Measurements from ENCODE around the gene SLC6A6. TPM values are rescaled to one million over a fixed set of nuclear protein-coding genes. Genes with fewer than 3 reads are reported as not detected.
A peak's percentile ranks its signal among the peaks of the same experiment; 100 is the strongest.

Gene SLC6A6
- total and polyA plus RNA-seq, 2 experiments from 2014 or later: 27.5 to 150 TPM

DNA sequence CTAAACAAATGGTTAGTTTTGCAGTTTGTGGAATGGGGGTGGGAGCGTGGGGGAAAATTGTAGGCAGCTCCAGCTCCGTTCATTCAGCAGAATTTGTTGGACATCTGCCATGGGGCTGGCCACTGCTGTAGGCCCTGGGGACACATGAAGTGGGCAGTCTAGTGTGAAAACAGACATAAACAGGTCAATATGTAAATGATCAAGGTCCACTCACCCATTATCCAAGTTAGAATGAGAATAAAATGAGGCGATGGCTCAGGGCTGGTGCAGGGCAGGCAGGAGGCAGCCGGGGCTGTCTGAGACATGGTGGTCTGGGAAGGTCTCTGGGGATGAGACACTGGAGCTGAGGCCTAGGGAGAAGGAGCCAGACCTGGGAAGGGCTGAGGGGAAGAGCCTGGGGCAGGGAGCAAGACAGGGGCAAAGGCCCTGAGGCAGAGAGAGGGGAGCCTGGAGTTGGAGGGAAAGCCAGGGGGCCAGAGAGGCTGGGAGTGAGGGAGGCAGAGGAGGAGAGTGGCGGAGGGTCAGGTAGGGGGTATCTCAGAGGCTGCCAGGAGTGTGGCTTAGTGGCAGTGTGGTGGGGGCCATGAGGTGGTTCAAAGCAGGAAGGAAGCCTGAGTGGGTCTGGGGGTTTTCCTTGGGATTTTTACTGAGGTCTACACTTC, 6.2 kb upstream of the SLC6A6 start:
- Histone ChIP-seq H3K27ac (ENCODE audit: low read depth) (no peak overlapping the region), H3K4me3 (no peak overlapping the region), H3K4me1 (ENCODE audit: insufficient read depth) (no peaks in the 10 kb centered on the region; the same call in 1 of the 2 replicates), H3K27me3 (ENCODE audit: insufficient read depth) (no peaks in the 10 kb centered on the region), H3K9me2 (ENCODE audit: insufficient read depth) (no peaks in the 10 kb centered on the region), H3K36me3 (ENCODE audit: insufficient read depth) (no peaks in the 10 kb centered on the region), H3F3A (replicated peaks; ENCODE audit: low read depth) (no peaks in the 10 kb centered on the region), H3K4me2 (no peak overlapping the region), H4K20me1 (replicated peaks; ENCODE audit: insufficient read depth) (no peaks in the 10 kb centered on the region), H3K79me2 (replicated peaks; ENCODE audit: insufficient read depth) (no peaks in the 10 kb centered on the region), H2AFZ (no peak overlapping the region)
- TF ChIP-seq NANOG (IDR thresholded peaks at IDR 0.05; ENCODE audit: borderline replicate concordance) (no peak), POLR2AphosphoS5 (IDR thresholded peaks at IDR 0.05; ENCODE audit: low read depth) (no peak), EZH2 (IDR thresholded peaks at IDR 0.05; ENCODE audit: low read depth, unreplicated experiment) (no peak), ZNF331 (CRISPR knock-in tag; IDR thresholded peaks at IDR 0.05; ENCODE audit: low read depth) (no peak), STAT1 (IDR thresholded peaks at IDR 0.05; ENCODE audit: unreplicated experiment) (no peak), EZH2phosphoT487 (IDR thresholded peaks at IDR 0.05; ENCODE audit: unreplicated experiment) (no peak)
- Mint-ChIP-seq H3K36me3 (ENCODE audit: low read depth) (peaks cover 4% of the 10 kb centered on the region; the same call in 1 of the 3 replicates), H3K4me1 (peaks cover 33% of the 10 kb centered on the region), H3K27ac (peak overlapping the region; percentile 48; the same call in 1 of the 2 replicates), H3K4me3 (no peak overlapping the region), H3K9me3 (no peaks in the 10 kb centered on the region; the same call in 2 of the 3 replicates), H3K27me3 (ENCODE audit: insufficient read depth, low read depth, poor library complexity) (peaks cover 6% of the 10 kb centered on the region)
- no peak for DNase-seq (ENCODE audit: low spot score)
- no peak for ATAC-seq

DNA sequence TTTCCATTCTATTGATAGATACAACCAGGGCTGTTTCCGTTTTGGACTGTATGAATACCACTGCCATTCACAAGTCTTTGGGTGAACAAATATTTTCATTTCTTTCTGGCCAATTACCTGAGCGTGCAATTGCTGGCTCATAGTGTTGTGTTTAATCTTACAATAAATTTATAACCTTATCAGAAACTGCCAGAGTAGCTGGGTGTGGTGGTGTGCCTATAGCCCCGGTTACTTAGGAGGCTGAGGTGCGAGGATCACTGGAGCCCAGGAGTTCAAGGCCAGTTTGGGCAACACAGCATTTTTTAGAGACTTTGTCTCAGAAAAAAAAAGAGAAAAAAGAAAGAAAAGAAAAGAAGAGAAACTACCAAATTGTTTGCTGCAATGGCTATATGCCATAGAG, 5.4 kb upstream of the SLC6A6 start:
- no peaks in the 10 kb centered on the region for H3K79me2 ChIP-seq (replicated peaks; ENCODE audit: insufficient read depth)
- no peak for DNase-seq (ENCODE audit: low spot score)
- H3K4me1 ChIP-seq (ENCODE audit: insufficient read depth): peaks cover 8% of the 10 kb centered on the region
- no peak overlapping the region for H3K27ac Mint-ChIP-seq
- TF ChIP-seq, protein P1, sequence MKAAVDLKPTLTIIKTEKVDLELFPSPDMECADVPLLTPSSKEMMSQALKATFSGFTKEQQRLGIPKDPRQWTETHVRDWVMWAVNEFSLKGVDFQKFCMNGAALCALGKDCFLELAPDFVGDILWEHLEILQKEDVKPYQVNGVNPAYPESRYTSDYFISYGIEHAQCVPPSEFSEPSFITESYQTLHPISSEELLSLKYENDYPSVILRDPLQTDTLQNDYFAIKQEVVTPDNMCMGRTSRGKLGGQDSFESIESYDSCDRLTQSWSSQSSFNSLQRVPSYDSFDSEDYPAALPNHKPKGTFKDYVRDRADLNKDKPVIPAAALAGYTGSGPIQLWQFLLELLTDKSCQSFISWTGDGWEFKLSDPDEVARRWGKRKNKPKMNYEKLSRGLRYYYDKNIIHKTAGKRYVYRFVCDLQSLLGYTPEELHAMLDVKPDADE (IDR thresholded peaks at IDR 0.05): no peak
- TF ChIP-seq STAT1 (IDR thresholded peaks at IDR 0.05; ENCODE audit: unreplicated experiment) (no peak), ZNF114 (CRISPR knock-in tag; IDR thresholded peaks at IDR 0.05) (no peak), ZNF331 (CRISPR knock-in tag; IDR thresholded peaks at IDR 0.05; ENCODE audit: low read depth) (no peak)
- TF ChIP-seq, protein P2, sequence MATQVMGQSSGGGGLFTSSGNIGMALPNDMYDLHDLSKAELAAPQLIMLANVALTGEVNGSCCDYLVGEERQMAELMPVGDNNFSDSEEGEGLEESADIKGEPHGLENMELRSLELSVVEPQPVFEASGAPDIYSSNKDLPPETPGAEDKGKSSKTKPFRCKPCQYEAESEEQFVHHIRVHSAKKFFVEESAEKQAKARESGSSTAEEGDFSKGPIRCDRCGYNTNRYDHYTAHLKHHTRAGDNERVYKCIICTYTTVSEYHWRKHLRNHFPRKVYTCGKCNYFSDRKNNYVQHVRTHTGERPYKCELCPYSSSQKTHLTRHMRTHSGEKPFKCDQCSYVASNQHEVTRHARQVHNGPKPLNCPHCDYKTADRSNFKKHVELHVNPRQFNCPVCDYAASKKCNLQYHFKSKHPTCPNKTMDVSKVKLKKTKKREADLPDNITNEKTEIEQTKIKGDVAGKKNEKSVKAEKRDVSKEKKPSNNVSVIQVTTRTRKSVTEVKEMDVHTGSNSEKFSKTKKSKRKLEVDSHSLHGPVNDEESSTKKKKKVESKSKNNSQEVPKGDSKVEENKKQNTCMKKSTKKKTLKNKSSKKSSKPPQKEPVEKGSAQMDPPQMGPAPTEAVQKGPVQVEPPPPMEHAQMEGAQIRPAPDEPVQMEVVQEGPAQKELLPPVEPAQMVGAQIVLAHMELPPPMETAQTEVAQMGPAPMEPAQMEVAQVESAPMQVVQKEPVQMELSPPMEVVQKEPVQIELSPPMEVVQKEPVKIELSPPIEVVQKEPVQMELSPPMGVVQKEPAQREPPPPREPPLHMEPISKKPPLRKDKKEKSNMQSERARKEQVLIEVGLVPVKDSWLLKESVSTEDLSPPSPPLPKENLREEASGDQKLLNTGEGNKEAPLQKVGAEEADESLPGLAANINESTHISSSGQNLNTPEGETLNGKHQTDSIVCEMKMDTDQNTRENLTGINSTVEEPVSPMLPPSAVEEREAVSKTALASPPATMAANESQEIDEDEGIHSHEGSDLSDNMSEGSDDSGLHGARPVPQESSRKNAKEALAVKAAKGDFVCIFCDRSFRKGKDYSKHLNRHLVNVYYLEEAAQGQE (IDR thresholded peaks at IDR 0.05; ENCODE audit: unreplicated experiment): no peak
- TF ChIP-seq, protein P3, sequence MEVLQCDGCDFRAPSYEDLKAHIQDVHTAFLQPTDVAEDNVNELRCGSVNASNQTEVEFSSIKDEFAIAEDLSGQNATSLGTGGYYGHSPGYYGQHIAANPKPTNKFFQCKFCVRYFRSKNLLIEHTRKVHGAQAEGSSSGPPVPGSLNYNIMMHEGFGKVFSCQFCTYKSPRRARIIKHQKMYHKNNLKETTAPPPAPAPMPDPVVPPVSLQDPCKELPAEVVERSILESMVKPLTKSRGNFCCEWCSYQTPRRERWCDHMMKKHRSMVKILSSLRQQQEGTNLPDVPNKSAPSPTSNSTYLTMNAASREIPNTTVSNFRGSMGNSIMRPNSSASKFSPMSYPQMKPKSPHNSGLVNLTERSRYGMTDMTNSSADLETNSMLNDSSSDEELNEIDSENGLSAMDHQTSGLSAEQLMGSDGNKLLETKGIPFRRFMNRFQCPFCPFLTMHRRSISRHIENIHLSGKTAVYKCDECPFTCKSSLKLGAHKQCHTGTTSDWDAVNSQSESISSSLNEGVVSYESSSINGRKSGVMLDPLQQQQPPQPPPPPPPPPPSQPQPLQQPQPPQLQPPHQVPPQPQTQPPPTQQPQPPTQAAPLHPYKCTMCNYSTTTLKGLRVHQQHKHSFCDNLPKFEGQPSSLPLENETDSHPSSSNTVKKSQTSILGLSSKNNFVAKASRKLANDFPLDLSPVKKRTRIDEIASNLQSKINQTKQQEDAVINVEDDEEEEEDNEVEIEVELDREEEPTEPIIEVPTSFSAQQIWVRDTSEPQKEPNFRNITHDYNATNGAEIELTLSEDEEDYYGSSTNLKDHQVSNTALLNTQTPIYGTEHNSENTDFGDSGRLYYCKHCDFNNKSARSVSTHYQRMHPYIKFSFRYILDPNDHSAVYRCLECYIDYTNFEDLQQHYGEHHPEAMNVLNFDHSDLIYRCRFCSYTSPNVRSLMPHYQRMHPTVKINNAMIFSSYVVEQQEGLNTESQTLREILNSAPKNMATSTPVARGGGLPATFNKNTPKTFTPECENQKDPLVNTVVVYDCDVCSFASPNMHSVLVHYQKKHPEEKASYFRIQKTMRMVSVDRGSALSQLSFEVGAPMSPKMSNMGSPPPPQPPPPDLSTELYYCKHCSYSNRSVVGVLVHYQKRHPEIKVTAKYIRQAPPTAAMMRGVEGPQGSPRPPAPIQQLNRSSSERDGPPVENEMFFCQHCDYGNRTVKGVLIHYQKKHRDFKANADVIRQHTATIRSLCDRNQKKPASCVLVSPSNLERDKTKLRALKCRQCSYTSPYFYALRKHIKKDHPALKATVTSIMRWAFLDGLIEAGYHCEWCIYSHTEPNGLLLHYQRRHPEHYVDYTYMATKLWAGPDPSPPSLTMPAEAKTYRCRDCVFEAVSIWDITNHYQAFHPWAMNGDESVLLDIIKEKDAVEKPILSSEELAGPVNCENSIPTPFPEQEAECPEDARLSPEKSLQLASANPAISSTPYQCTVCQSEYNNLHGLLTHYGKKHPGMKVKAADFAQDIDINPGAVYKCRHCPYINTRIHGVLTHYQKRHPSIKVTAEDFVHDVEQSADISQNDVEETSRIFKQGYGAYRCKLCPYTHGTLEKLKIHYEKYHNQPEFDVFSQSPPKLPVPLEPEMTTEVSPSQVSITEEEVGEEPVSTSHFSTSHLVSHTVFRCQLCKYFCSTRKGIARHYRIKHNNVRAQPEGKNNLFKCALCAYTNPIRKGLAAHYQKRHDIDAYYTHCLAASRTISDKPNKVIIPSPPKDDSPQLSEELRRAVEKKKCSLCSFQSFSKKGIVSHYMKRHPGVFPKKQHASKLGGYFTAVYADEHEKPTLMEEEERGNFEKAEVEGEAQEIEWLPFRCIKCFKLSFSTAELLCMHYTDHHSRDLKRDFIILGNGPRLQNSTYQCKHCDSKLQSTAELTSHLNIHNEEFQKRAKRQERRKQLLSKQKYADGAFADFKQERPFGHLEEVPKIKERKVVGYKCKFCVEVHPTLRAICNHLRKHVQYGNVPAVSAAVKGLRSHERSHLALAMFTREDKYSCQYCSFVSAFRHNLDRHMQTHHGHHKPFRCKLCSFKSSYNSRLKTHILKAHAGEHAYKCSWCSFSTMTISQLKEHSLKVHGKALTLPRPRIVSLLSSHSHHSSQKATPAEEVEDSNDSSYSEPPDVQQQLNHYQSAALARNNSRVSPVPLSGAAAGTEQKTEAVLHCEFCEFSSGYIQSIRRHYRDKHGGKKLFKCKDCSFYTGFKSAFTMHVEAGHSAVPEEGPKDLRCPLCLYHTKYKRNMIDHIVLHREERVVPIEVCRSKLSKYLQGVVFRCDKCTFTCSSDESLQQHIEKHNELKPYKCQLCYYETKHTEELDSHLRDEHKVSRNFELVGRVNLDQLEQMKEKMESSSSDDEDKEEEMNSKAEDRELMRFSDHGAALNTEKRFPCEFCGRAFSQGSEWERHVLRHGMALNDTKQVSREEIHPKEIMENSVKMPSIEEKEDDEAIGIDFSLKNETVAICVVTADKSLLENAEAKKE (CRISPR knock-in tag; IDR thresholded peaks at IDR 0.05): no peak
- H3K4me3 ChIP-seq: no peak overlapping the region
- no peaks in the 10 kb centered on the region for H4K20me1 ChIP-seq (replicated peaks; ENCODE audit: insufficient read depth)
- H3K36me3 Mint-ChIP-seq (ENCODE audit: low read depth): peaks cover 4% of the 10 kb centered on the region; the same call in 1 of the 3 replicates
- ATAC-seq: no peak
- no peaks in the 10 kb centered on the region for H3K9me2 ChIP-seq (ENCODE audit: insufficient read depth)
- H3K4me1 Mint-ChIP-seq: peaks cover 42% of the 10 kb centered on the region
- H3K27me3 ChIP-seq (ENCODE audit: insufficient read depth): no peaks in the 10 kb centered on the region
- peaks cover 6% of the 10 kb centered on the region; the same call in 1 of the 2 replicates for H3F3A ChIP-seq (replicated peaks; ENCODE audit: low read depth)
- peaks cover 12% of the 10 kb centered on the region for H3K27me3 Mint-ChIP-seq (ENCODE audit: insufficient read depth, low read depth, poor library complexity)
- no peak overlapping the region for H3K27ac ChIP-seq (ENCODE audit: low read depth)
- no peaks in the 10 kb centered on the region for H3K36me3 ChIP-seq (ENCODE audit: insufficient read depth)
- H3K4me2 ChIP-seq: no peak overlapping the region
- no peak overlapping the region for H2AFZ ChIP-seq
- H3K4me3 Mint-ChIP-seq: no peak overlapping the region
- H3K9me3 Mint-ChIP-seq: no peaks in the 10 kb centered on the region; the same call in 2 of the 3 replicates

All from GM23338 (cell line).